Ishikawa (cell line): ENCODE results near the gene SPRYD4.

Source experiments
- CEBPB ChIP-seq: IDR thresholded peaks from 2 replicates; pipeline ENCODE4 v1.6.1; 2012
- CREB1 ChIP-seq: IDR thresholded peaks from 2 replicates; pipeline ENCODE4 v1.6.1; 2012; ENCODE audit warnings: low read depth
- EGR1 ChIP-seq: IDR thresholded peaks from 2 replicates; pipeline ENCODE4 v1.6.1; 2012
- EP300 ChIP-seq: IDR thresholded peaks from 2 replicates; pipeline ENCODE4 v1.6.1; 2012; ENCODE audit warnings: borderline replicate concordance
- FOXM1 ChIP-seq: IDR thresholded peaks from 2 replicates; pipeline ENCODE4 v1.6.1; 2012; ENCODE audit warnings: low read depth, borderline replicate concordance
- MAX ChIP-seq: IDR thresholded peaks from 2 replicates; pipeline ENCODE4 v1.6.1; 2012
- NFIC ChIP-seq: IDR thresholded peaks from 2 replicates; pipeline ENCODE4 v1.6.1; 2012
- RAD21 ChIP-seq: IDR thresholded peaks from 2 replicates; pipeline ENCODE4 v1.6.1; 2012; ENCODE audit warnings: low read depth
- REST ChIP-seq: IDR thresholded peaks from 2 replicates; pipeline ENCODE4 v1.6.1; 2012; ENCODE audit warnings: low read depth, mild to moderate bottlenecking
- TAF1 ChIP-seq: IDR thresholded peaks from 2 replicates; pipeline ENCODE4 v1.6.1; 2012; ENCODE audit warnings: low read depth, mild to moderate bottlenecking
- TCF12 ChIP-seq: IDR thresholded peaks from 2 replicates; pipeline ENCODE4 v1.6.1; 2012; ENCODE audit warnings: low read depth
- TEAD4 ChIP-seq: IDR thresholded peaks from 2 replicates; pipeline ENCODE4 v1.6.1; 2012
- USF1 ChIP-seq: IDR thresholded peaks from 2 replicates; pipeline ENCODE4 v1.6.1; 2012
- YY1 ChIP-seq: IDR thresholded peaks from 2 replicates; pipeline ENCODE4 v1.6.1; 2012; ENCODE audit warnings: low read depth
- ZBTB7A ChIP-seq: IDR thresholded peaks from 2 replicates; pipeline ENCODE4 v1.6.1; 2012; ENCODE audit warnings: low read depth

SPRYD4 gene

GRCh38 chr12:56484566-56484965 is 16.2 kb downstream of the SPRYD4 start:
- TF ChIP-seq TEAD4 (no peak), YY1 (no peak), NFIC (no peak), RAD21 (no peak), TAF1 (no peak), CREB1 (no peak), ZBTB7A (no peak), USF1 (no peak), CEBPB (no peak), REST (no peak), EGR1 (no peak), MAX (no peak), FOXM1 (no peak), TCF12 (no peak), EP300 (no peak)

- TF ChIP-seq TEAD4 = no peak
- TF ChIP-seq CEBPB = no peak
- no peak for TF ChIP-seq NFIC
- no peak for TF ChIP-seq YY1
- no peak for TF ChIP-seq TCF12
- TF ChIP-seq FOXM1 = no peak
- TF ChIP-seq REST = no peak
- TF ChIP-seq EGR1 = no peak
Measured at GRCh38 chr12:56486694-56487093, 18.3 kb downstream of the SPRYD4 start.

GRCh38 chr12:56487448-56488040 is 19.2 kb downstream of the SPRYD4 start:
- TF ChIP-seq ZBTB7A (no peak), CREB1 (no peak), YY1 (no peak), CEBPB (no peak), TEAD4 (no peak), RAD21 (no peak), NFIC (no peak), TAF1 (no peak), FOXM1 (no peak), MAX (peak; percentile 79), TCF12 (no peak), REST (no peak; the same call in 1 of the 2 replicates), USF1 (peak; percentile 67), EP300 (no peak), EGR1 (peak; percentile 78)
